Measurements from ENCODE around the gene CLIC6.

DNA sequence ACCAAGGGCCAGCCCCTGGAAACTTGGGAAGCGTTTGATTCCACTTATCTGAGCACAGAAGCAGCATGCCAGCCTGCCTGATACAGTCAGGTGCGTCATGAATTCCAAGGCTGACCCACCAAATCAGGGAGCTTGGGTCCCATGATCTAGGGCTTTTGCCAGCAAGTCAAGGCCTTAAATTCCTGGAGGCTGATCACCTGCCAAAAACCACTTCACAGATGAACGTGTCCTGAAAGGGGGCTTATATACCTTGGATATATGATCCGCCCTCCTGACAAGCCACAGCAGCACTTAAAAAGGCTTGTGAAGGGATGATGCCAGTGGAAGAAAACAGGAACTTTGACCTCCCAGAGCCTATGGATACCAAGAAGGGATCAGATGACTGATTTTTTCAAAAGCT lies 24.0 kb upstream of the CLIC6 start:
- TF ChIP-seq POLR2AphosphoS5 (IDR thresholded peaks at IDR 0.05; ENCODE audit: low read depth) (no peak), EZH2 (IDR thresholded peaks at IDR 0.05; ENCODE audit: low read depth, unreplicated experiment) (no peak), EZH2phosphoT487 (IDR thresholded peaks at IDR 0.05; ENCODE audit: unreplicated experiment) (no peak), STAT1 (IDR thresholded peaks at IDR 0.05; ENCODE audit: unreplicated experiment) (no peak)
- TF ChIP-seq, protein P1, sequence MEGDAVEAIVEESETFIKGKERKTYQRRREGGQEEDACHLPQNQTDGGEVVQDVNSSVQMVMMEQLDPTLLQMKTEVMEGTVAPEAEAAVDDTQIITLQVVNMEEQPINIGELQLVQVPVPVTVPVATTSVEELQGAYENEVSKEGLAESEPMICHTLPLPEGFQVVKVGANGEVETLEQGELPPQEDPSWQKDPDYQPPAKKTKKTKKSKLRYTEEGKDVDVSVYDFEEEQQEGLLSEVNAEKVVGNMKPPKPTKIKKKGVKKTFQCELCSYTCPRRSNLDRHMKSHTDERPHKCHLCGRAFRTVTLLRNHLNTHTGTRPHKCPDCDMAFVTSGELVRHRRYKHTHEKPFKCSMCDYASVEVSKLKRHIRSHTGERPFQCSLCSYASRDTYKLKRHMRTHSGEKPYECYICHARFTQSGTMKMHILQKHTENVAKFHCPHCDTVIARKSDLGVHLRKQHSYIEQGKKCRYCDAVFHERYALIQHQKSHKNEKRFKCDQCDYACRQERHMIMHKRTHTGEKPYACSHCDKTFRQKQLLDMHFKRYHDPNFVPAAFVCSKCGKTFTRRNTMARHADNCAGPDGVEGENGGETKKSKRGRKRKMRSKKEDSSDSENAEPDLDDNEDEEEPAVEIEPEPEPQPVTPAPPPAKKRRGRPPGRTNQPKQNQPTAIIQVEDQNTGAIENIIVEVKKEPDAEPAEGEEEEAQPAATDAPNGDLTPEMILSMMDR (conservative IDR thresholded peaks at IDR 0.05; ENCODE audit: low read depth in 2 of 2) = no peak

Measured in GM23338 (cell line).